ENCODE results near the gene SEL1L3. TPM values are rescaled to one million over a fixed set of nuclear protein-coding genes. Genes with fewer than 3 reads are reported as not detected.

Gene SEL1L3
- total RNA-seq, 1 donor from 2014 or later = 91.8 TPM

- Mint-ChIP-seq H3K27me3 (ENCODE audit: unreplicated experiment) (peaks cover 5% of the 10 kb centered on the region), H3K4me3 (ENCODE audit: unreplicated experiment) (no peak overlapping the region), H3K4me1 (ENCODE audit: unreplicated experiment) (peaks cover 8% of the 10 kb centered on the region), H3K9me3 (ENCODE audit: unreplicated experiment) (no peaks in the 10 kb centered on the region), H3K36me3 (ENCODE audit: low read depth, unreplicated experiment) (peaks cover 10% of the 10 kb centered on the region), H3K27ac (ENCODE audit: unreplicated experiment) (no peak overlapping the region)
- no peak for DNase-seq (ENCODE audit: low spot score)
- TF ChIP-seq, protein P1, sequence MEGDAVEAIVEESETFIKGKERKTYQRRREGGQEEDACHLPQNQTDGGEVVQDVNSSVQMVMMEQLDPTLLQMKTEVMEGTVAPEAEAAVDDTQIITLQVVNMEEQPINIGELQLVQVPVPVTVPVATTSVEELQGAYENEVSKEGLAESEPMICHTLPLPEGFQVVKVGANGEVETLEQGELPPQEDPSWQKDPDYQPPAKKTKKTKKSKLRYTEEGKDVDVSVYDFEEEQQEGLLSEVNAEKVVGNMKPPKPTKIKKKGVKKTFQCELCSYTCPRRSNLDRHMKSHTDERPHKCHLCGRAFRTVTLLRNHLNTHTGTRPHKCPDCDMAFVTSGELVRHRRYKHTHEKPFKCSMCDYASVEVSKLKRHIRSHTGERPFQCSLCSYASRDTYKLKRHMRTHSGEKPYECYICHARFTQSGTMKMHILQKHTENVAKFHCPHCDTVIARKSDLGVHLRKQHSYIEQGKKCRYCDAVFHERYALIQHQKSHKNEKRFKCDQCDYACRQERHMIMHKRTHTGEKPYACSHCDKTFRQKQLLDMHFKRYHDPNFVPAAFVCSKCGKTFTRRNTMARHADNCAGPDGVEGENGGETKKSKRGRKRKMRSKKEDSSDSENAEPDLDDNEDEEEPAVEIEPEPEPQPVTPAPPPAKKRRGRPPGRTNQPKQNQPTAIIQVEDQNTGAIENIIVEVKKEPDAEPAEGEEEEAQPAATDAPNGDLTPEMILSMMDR (IDR thresholded peaks at IDR 0.05; ENCODE audit: unreplicated experiment) = no peak
These were observed 41.9 kb upstream of the SEL1L3 start for GRCh38 chr4:25904748-25905082.

DNA sequence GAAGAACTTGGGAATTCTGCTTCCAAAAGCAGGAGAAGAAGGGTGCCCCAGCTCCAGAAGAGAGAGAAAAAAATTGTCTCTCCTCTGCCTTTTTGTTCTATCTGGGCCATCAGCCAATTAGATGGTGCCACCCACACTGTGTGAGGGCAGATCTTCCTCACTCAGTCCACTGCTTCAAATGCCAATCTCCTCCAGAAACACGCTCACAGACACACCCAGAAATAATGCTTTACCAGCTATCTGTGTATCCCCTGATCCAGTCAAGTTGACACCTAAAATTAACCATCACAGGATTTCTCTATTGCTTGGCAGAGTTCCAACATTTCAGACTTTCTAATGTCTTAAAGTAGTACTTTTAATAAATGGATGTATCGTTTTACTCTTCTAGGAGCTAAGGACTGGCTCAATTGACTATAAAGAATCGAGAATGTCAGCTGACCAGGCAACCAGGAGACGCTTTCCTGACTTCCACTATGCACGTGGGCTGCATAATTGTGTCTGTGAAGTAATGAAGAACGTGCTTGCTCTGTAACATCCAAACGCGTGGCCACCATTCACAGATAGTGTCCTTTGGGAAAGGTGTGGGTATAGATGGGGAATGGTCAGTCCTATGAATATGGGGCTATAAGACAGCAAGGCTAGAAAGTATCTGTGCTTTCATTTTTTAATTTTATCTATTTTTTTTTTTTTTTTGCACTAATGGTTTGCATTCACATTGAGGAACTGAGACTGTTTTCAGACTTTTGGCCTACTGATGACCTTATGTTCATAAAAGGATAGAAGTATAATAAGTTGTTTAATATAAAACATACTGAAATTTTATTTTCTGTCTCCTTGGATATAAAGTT, 41.3 kb upstream of the SEL1L3 start:
- H3K9me3 Mint-ChIP-seq (ENCODE audit: unreplicated experiment) = no peaks in the 10 kb centered on the region
- DNase-seq (ENCODE audit: low spot score) = no peak
- H3K27me3 Mint-ChIP-seq (ENCODE audit: unreplicated experiment) = peaks cover 5% of the 10 kb centered on the region
- H3K4me3 Mint-ChIP-seq (ENCODE audit: unreplicated experiment) = no peak overlapping the region
- no peak overlapping the region for H3K27ac Mint-ChIP-seq (ENCODE audit: unreplicated experiment)
- peaks cover 8% of the 10 kb centered on the region for H3K36me3 Mint-ChIP-seq (ENCODE audit: low read depth, unreplicated experiment)
- peaks cover 8% of the 10 kb centered on the region for H3K4me1 Mint-ChIP-seq (ENCODE audit: unreplicated experiment)
- TF ChIP-seq, protein P1 (IDR thresholded peaks at IDR 0.05; ENCODE audit: unreplicated experiment) = no peak

- no peaks in the 10 kb centered on the region for H3K36me3 Mint-ChIP-seq (ENCODE audit: low read depth, unreplicated experiment)
- no peaks in the 10 kb centered on the region for H3K9me3 Mint-ChIP-seq (ENCODE audit: unreplicated experiment)
- peaks cover 4% of the 10 kb centered on the region for H3K27me3 Mint-ChIP-seq (ENCODE audit: unreplicated experiment)
- TF ChIP-seq, protein P1 (IDR thresholded peaks at IDR 0.05; ENCODE audit: unreplicated experiment) = no peak
- peaks cover 8% of the 10 kb centered on the region for H3K4me1 Mint-ChIP-seq (ENCODE audit: unreplicated experiment)
- DNase-seq (ENCODE audit: low spot score) = no peak
- no peak overlapping the region for H3K27ac Mint-ChIP-seq (ENCODE audit: unreplicated experiment)
- no peak overlapping the region for H3K4me3 Mint-ChIP-seq (ENCODE audit: unreplicated experiment)
These were observed 38.2 kb upstream of the SEL1L3 start for GRCh38 chr4:25901030-25901430.

GRCh38 chr4:25900310-25900709, 37.5 kb upstream of the SEL1L3 start:
- Mint-ChIP-seq H3K27me3 (ENCODE audit: unreplicated experiment) (peaks cover 4% of the 10 kb centered on the region), H3K9me3 (ENCODE audit: unreplicated experiment) (no peaks in the 10 kb centered on the region), H3K36me3 (ENCODE audit: low read depth, unreplicated experiment) (no peaks in the 10 kb centered on the region), H3K4me3 (ENCODE audit: unreplicated experiment) (no peak overlapping the region), H3K4me1 (ENCODE audit: unreplicated experiment) (peaks cover 7% of the 10 kb centered on the region), H3K27ac (ENCODE audit: unreplicated experiment) (no peak overlapping the region)
- TF ChIP-seq, protein P1 (IDR thresholded peaks at IDR 0.05; ENCODE audit: unreplicated experiment) = no peak
- no peak for DNase-seq (ENCODE audit: low spot score)

- no peaks in the 10 kb centered on the region for H3K9me3 Mint-ChIP-seq (ENCODE audit: unreplicated experiment)
- no peak overlapping the region for H3K4me3 Mint-ChIP-seq (ENCODE audit: unreplicated experiment)
- H3K36me3 Mint-ChIP-seq (ENCODE audit: low read depth, unreplicated experiment) = no peaks in the 10 kb centered on the region
- no peak overlapping the region for H3K27ac Mint-ChIP-seq (ENCODE audit: unreplicated experiment)
- TF ChIP-seq, protein P1 (IDR thresholded peaks at IDR 0.05; ENCODE audit: unreplicated experiment) = no peak
- H3K27me3 Mint-ChIP-seq (ENCODE audit: unreplicated experiment) = peaks cover 4% of the 10 kb centered on the region
- DNase-seq (ENCODE audit: low spot score) = no peak
- peaks cover 4% of the 10 kb centered on the region for H3K4me1 Mint-ChIP-seq (ENCODE audit: unreplicated experiment)
These were observed 34.2 kb upstream of the SEL1L3 start for GRCh38 chr4:25896776-25897539.

Measured in endothelial cell (in vitro differentiated cells).